HG03457 (cell line): Measurements from ENCODE around the gene MCC.

ENCODE experiments used
- ATAC-seq: cut with Tn5 transposase; IDR thresholded peaks from one replicate; pipeline ENCODE4 v1.9.1; 2021; ENCODE audit warnings: moderate number of reproducible peaks; ENCODE audit not compliant: unreplicated experiment

MCC gene

GRCh38 chr5:113329981-113330380 is 158.3 kb downstream of the MCC start:
- no peak for ATAC-seq

GRCh38 chr5:113325054-113325453 is 163.2 kb downstream of the MCC start:
- ATAC-seq, result no peak

- ATAC-seq, result no peak
These were observed 167.0 kb downstream of the MCC start for GRCh38 chr5:113321276-113321675.

GRCh38 chr5:113320273-113320780 is 167.9 kb downstream of the MCC start:
- ATAC-seq, result no peak

- ATAC-seq, result no peak
These were observed 168.8 kb downstream of the MCC start for GRCh38 chr5:113319256-113320053.

- no peak for ATAC-seq
These were observed 170.6 kb downstream of the MCC start for GRCh38 chr5:113317636-113318035.

GRCh38 chr5:113311301-113311700 is 177.0 kb downstream of the MCC start:
- ATAC-seq, result no peak

- ATAC-seq, result no peak
These were observed 186.1 kb downstream of the MCC start for GRCh38 chr5:113302120-113302519.

- ATAC-seq, result no peak
These were observed 188.7 kb downstream of the MCC start for GRCh38 chr5:113299591-113299990.

GRCh38 chr5:113296676-113297075 is 191.6 kb downstream of the MCC start:
- no peak for ATAC-seq

- no peak for ATAC-seq
These were observed 193.1 kb downstream of the MCC start for GRCh38 chr5:113295111-113295539.

- ATAC-seq, result peak; percentile 87
These were observed 193.7 kb downstream of the MCC start for GRCh38 chr5:113294311-113295110.

GRCh38 chr5:113293975-113294310 is 194.3 kb downstream of the MCC start:
- ATAC-seq, result no peak

- no peak for ATAC-seq
These were observed 194.9 kb downstream of the MCC start for GRCh38 chr5:113293068-113293974.

GRCh38 chr5:113292462-113292861 is 195.8 kb downstream of the MCC start:
- ATAC-seq, result no peak

GRCh38 chr5:113283558-113283957 is 204.7 kb downstream of the MCC start:
- peak; percentile 57 for ATAC-seq

GRCh38 chr5:113282472-113282871 is 205.8 kb downstream of the MCC start:
- no peak for ATAC-seq

GRCh38 chr5:113281194-113281593 is 207.1 kb downstream of the MCC start:
- no peak for ATAC-seq

GRCh38 chr5:113280541-113280940 is 207.7 kb downstream of the MCC start:
- ATAC-seq, result no peak

- peak; percentile 40 for ATAC-seq
These were observed 209.3 kb downstream of the MCC start for GRCh38 chr5:113278976-113279375.

- no peak for ATAC-seq
These were observed 211.8 kb downstream of the MCC start for GRCh38 chr5:113276493-113276892.
